ENCODE measurements around the gene HNF4A.

The HNF4A gene

GRCh38 chr20:44445742-44446710 is 90.5 kb downstream of the HNF4A start:
- DNase-seq (ENCODE audit: low read depth) = no peak

- no peak for DNase-seq (ENCODE audit: low read depth)
Observed at GRCh38 chr20:44447827-44448419, 92.4 kb downstream of the HNF4A start.

- DNase-seq (ENCODE audit: low read depth) = no peak
Observed at GRCh38 chr20:44448753-44449546, 93.5 kb downstream of the HNF4A start.

GRCh38 chr20:44449864-44450263 is 94.4 kb downstream of the HNF4A start:
- DNase-seq (ENCODE audit: low read depth) = no peak

- DNase-seq (ENCODE audit: low read depth) = no peak
Observed at GRCh38 chr20:44450281-44450889, 94.9 kb downstream of the HNF4A start.

- no peak for DNase-seq (ENCODE audit: low read depth)
Observed at GRCh38 chr20:44450903-44451450, 95.5 kb downstream of the HNF4A start.

GRCh38 chr20:44454306-44454963 is 98.9 kb downstream of the HNF4A start:
- DNase-seq (ENCODE audit: low read depth) = no peak

GRCh38 chr20:44455126-44455525 is 99.6 kb downstream of the HNF4A start:
- DNase-seq (ENCODE audit: low read depth) = no peak

GRCh38 chr20:44456611-44457010 is 101.1 kb downstream of the HNF4A start:
- DNase-seq (ENCODE audit: low read depth) = no peak

- DNase-seq (ENCODE audit: low read depth) = no peak
Observed at GRCh38 chr20:44457016-44457415, 101.5 kb downstream of the HNF4A start.

- DNase-seq (ENCODE audit: low read depth) = no peak
Observed at GRCh38 chr20:44459271-44459670, 103.8 kb downstream of the HNF4A start.

GRCh38 chr20:44460795-44461141 is 105.3 kb downstream of the HNF4A start:
- no peak for DNase-seq (ENCODE audit: low read depth)

- DNase-seq (ENCODE audit: low read depth) = no peak
Observed at GRCh38 chr20:44461142-44461802, 105.8 kb downstream of the HNF4A start.

GRCh38 chr20:44461803-44462174 is 106.3 kb downstream of the HNF4A start:
- DNase-seq (ENCODE audit: low read depth) = no peak

GRCh38 chr20:44463466-44463865 is 108.0 kb downstream of the HNF4A start:
- DNase-seq (ENCODE audit: low read depth) = no peak

GRCh38 chr20:44464514-44464913 is 109.0 kb downstream of the HNF4A start:
- no peak for DNase-seq (ENCODE audit: low read depth)

GRCh38 chr20:44465001-44465560 is 109.6 kb downstream of the HNF4A start:
- DNase-seq (ENCODE audit: low read depth) = no peak

GRCh38 chr20:44467289-44467883 is 111.9 kb downstream of the HNF4A start:
- DNase-seq (ENCODE audit: low read depth) = no peak

GRCh38 chr20:44468044-44468782 is 112.7 kb downstream of the HNF4A start:
- DNase-seq (ENCODE audit: low read depth) = no peak

All from activated T-helper 1 cell treated with Interleukin-2 at 50 U/mL for 16 hours (primary cell).